Neural progenitor cell (in vitro differentiated cells): ENCODE results near the gene SMC3.

Experiments used
- CTCF ChIP-seq: fragments of 200-600 bp; sonication (generic); IDR thresholded peaks from 2 replicates; pipeline ENCODE4 v1.5.1; 2017; ENCODE audit warnings: antibody characterized with exemption, mild to moderate bottlenecking
- EZH2 ChIP-seq: fragments of 200-600 bp; sonication (generic); IDR thresholded peaks from 2 replicates; pipeline ENCODE4 v1.6.1; 2017; ENCODE audit warnings: antibody characterized with exemption, mild to moderate bottlenecking, moderate library complexity

- TF ChIP-seq CTCF (no peak), EZH2 (no peak)
These were observed 5.4 kb downstream of the SMC3 start for GRCh38 chr10:110572862-110573261.
